Erythroblast (primary cell): Measurements from ENCODE around the gene DIAPH2.

Experiments
- GATA1 ChIP-seq: IDR thresholded peaks from 2 replicates; pipeline ENCODE4 v1.6.1; 2011; ENCODE audit warnings: low read depth, mild to moderate bottlenecking, control low read depth, low read length, moderate library complexity
- POLR2A ChIP-seq: IDR thresholded peaks from 2 replicates; pipeline ENCODE4 v1.6.1; 2011; ENCODE audit warnings: mild to moderate bottlenecking, low read length

- no peak for TF ChIP-seq POLR2A
- no peak for TF ChIP-seq GATA1
Measured at GRCh38 chrX:97159916-97160800, 475.5 kb downstream of the DIAPH2 start.
